Measurements from ENCODE around the gene MACROD1. TPM values are rescaled to one million over a fixed set of nuclear protein-coding genes. Genes with fewer than 3 reads are reported as not detected.
A peak's percentile ranks its signal among the peaks of the same experiment; 100 is the strongest.

Gene MACROD1
- total and polyA plus RNA-seq, 2 of the 13 experiments (the other 11 are each of a cell fraction or from before 2014, with no cell fraction given), result 23.1 to 34.5 TPM

- TF ChIP-seq ZHX2 (IDR thresholded peaks at IDR 0.05; ENCODE audit: low read depth) (peak; percentile 99), ZHX2 (CRISPR knock-in tag; IDR thresholded peaks at IDR 0.05; ENCODE audit: borderline replicate concordance) (no peak), GRHL1 (CRISPR knock-in tag; conservative IDR thresholded peaks at IDR 0.05) (no peak), KLF16 (CRISPR knock-in tag; IDR thresholded peaks at IDR 0.05) (peak in 1 of 2 experiments; percentile 90; a peak in 2 of 4 replicates), ZNF337 (CRISPR knock-in tag; IDR thresholded peaks at IDR 0.05; ENCODE audit: borderline replicate concordance, low read depth) (peak; percentile 92; the same call in 1 of the 2 replicates), ZBTB4 (CRISPR knock-in tag; IDR thresholded peaks at IDR 0.05; ENCODE audit: borderline replicate concordance) (no peak), ZNF335 (CRISPR knock-in tag; IDR thresholded peaks at IDR 0.05) (peak; percentile 36; the same call in 1 of the 2 replicates), ZNF367 (CRISPR knock-in tag; IDR thresholded peaks at IDR 0.05; ENCODE audit: borderline replicate concordance) (no peak), POLR2AphosphoS5 (IDR thresholded peaks at IDR 0.05; ENCODE audit: low read depth, low read length) (peak; percentile 86), ZNF574 (CRISPR knock-in tag; IDR thresholded peaks at IDR 0.05) (peak; percentile 92), ZNF143 (CRISPR knock-in tag; IDR thresholded peaks at IDR 0.05) (peak; percentile 84), ISL2 (CRISPR knock-in tag; IDR thresholded peaks at IDR 0.05) (0 out of 2 replicates have a peak, but pooled peaks have one; percentile 46), CC2D1A (CRISPR knock-in tag; IDR thresholded peaks at IDR 0.05) (no peak)
Measured at GRCh38 chr11:63974259-63975143, 191.4 kb downstream of the MACROD1 start, which contains the start of gene COX8A (continued).

Data from HepG2 (cell line).